ENCODE results near the gene SMIM20. TPM values are rescaled to one million over a fixed set of nuclear protein-coding genes. Genes with fewer than 3 reads are reported as not detected.

Gene SMIM20
- total RNA-seq, 1 experiment from 2014 or later = 34.8 TPM

DNA sequence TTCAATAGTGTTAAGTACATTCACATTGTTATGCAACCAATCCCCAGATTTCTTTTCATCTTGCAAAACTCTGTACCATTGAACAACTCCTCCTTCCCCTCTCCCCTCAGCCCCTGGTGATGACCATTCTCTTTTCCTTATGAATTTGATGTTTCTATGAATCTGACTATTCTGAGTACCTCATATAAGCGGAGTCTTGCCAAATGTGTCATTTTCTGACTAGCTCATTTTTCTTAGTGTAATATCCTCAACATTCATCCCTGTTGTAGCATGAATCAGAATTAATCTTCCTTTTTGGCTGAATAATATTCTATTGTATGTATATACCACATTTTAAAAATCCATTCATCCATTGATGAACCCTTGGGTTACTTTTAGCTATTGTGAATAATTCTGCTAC is 34.0 kb downstream of the SMIM20 start:
- Histone ChIP-seq H3K4me1 (replicated peaks) (no peaks in the 10 kb centered on the region), H3K9me3 (replicated peaks) (no peaks in the 10 kb centered on the region), H3K27me3 (replicated peaks) (no peaks in the 10 kb centered on the region), H3K36me3 (no peaks in the 10 kb centered on the region), H3K27ac (no peak overlapping the region), H3K4me3 (no peak overlapping the region)
- DNase-seq (ENCODE audit: low read depth in 1 of 2, low spot score in 2 of 2) = no peak

DNA sequence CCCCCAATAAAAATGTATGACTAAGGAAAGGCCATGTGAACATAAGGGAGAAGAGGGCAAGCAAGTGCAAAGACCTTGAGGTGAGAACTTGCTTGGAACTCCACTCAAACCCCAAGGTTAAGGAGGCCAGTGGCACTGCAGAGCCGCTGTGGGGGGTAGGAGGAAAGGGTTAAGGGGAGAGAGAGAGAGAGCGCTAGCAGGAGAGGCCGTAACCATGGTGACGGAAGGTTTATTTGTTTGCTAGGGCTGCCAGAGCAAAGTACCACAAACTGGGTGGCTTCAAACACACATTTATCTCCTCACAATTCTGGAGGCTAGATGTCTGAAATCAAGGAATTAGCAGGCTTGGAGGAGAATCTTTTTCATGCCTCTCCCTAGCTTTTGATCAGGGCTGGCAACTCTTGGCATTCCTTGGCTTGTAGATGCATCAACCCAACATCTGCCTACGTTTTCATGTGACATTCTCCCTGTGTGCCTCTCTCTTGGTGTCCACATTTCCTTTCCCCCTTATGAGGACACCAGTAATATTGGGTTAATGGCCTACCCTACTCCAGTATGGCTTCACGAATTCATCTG is 35.2 kb downstream of the SMIM20 start:
- no peaks in the 10 kb centered on the region for H3K9me3 ChIP-seq (replicated peaks)
- H3K4me1 ChIP-seq (replicated peaks) = no peaks in the 10 kb centered on the region
- no peaks in the 10 kb centered on the region for H3K36me3 ChIP-seq
- no peak overlapping the region for H3K27ac ChIP-seq
- no peak overlapping the region for H3K4me3 ChIP-seq
- no peak for DNase-seq (ENCODE audit: low read depth in 1 of 2, low spot score in 2 of 2)
- H3K27me3 ChIP-seq (replicated peaks) = no peaks in the 10 kb centered on the region

DNA sequence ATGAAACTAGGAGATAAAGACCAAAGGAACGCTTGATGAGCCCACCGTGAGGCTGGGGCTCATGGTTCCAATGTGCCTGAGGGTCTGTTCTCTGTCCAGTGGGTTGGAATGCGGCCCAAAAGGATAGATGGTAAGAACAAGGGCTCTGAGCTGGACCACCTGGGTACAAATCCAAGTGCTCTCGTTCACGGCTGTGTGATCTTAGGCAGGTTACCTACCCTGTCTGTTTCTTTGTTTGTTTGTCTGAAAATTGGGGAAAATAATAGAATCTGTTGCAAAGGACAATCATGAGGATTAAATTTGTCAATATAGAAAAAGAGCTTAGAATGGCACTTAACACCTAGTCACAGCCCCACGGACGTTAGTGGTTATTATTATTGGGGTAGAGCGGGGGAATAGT is 36.0 kb downstream of the SMIM20 start:
- DNase-seq (ENCODE audit: low read depth in 1 of 2, low spot score in 2 of 2) = no peak
- Histone ChIP-seq H3K4me3 (no peak overlapping the region), H3K36me3 (no peaks in the 10 kb centered on the region), H3K4me1 (replicated peaks) (no peaks in the 10 kb centered on the region), H3K9me3 (replicated peaks) (no peaks in the 10 kb centered on the region), H3K27ac (no peak overlapping the region), H3K27me3 (replicated peaks) (no peaks in the 10 kb centered on the region)

DNA sequence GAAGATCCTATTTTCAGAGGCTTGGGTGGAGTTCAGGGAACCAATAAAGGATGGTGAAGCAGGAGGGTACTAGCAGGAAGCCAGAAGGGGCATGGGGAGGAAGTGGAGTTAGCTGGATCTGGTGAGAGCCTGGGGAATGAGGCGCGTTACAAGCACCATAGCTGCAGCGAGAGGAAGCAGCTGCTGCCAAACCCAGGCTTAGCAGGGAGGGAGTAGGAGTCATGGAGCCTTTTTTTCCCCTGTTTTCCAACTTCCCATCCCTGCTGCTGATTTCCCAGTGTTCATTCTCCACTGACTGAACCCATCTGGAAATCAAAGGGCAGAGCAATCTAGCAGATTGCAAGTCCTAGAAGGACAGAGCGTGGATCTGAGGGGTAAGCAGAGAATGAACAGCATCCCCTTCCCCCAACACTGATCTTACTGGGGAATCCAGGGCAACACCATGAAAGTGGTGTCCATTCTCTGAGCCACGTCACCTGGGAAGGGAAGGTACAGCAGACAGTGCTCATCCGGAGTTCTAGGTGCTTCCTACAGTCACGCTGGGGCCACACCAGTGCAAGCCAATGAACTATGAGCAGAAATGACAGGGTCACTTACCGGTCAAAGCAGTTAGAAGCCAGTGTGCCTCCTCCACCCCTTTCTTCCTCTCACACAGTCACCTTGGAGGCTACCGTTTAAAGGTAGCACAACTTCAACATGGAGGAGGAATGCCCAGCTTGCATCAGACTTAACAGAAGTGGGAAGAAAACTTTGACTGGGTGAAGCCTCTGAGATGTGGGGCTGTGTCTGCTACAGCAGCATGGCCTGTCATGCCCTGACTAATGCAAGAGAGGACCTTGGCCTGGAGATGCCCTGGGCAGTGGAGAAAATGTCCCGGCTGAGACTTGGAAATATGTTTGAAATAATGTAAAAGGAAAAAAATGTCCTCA is 36.7 kb downstream of the SMIM20 start:
- Histone ChIP-seq H3K4me1 (replicated peaks) (no peaks in the 10 kb centered on the region), H3K4me3 (no peak overlapping the region), H3K27ac (no peak overlapping the region), H3K27me3 (replicated peaks) (no peaks in the 10 kb centered on the region), H3K9me3 (replicated peaks) (no peaks in the 10 kb centered on the region), H3K36me3 (no peaks in the 10 kb centered on the region)
- DNase-seq (ENCODE audit: low read depth in 1 of 2, low spot score in 2 of 2) = no peak

GRCh38 chr4:25951390-25951952 is 37.5 kb downstream of the SMIM20 start:
- H3K4me1 ChIP-seq (replicated peaks) = no peaks in the 10 kb centered on the region
- no peak for DNase-seq (ENCODE audit: low read depth in 1 of 2, low spot score in 2 of 2)
- no peaks in the 10 kb centered on the region for H3K36me3 ChIP-seq
- no peaks in the 10 kb centered on the region for H3K9me3 ChIP-seq (replicated peaks)
- H3K27ac ChIP-seq = no peak overlapping the region
- no peak overlapping the region for H3K4me3 ChIP-seq
- no peaks in the 10 kb centered on the region for H3K27me3 ChIP-seq (replicated peaks)

GRCh38 chr4:25953740-25954139 is 39.7 kb downstream of the SMIM20 start:
- H3K9me3 ChIP-seq (replicated peaks) = no peaks in the 10 kb centered on the region
- DNase-seq (ENCODE audit: low read depth in 1 of 2, low spot score in 2 of 2) = no peak
- no peaks in the 10 kb centered on the region for H3K4me1 ChIP-seq (replicated peaks)
- H3K27ac ChIP-seq = no peak overlapping the region
- H3K4me3 ChIP-seq = no peak overlapping the region
- H3K27me3 ChIP-seq (replicated peaks) = no peaks in the 10 kb centered on the region
- no peaks in the 10 kb centered on the region for H3K36me3 ChIP-seq

GRCh38 chr4:25954293-25954904 is 40.4 kb downstream of the SMIM20 start:
- no peak overlapping the region for H3K27ac ChIP-seq
- H3K4me1 ChIP-seq (replicated peaks) = no peaks in the 10 kb centered on the region
- no peak for DNase-seq (ENCODE audit: low read depth in 1 of 2, low spot score in 2 of 2)

GRCh38 chr4:25955705-25956104 is 41.7 kb downstream of the SMIM20 start:
- DNase-seq (ENCODE audit: low read depth in 1 of 2, low spot score in 2 of 2) = no peak
- Histone ChIP-seq H3K36me3 (no peaks in the 10 kb centered on the region), H3K4me1 (replicated peaks) (no peaks in the 10 kb centered on the region), H3K27me3 (replicated peaks) (no peaks in the 10 kb centered on the region), H3K4me3 (no peak overlapping the region), H3K9me3 (replicated peaks) (no peaks in the 10 kb centered on the region), H3K27ac (no peak overlapping the region)

More at GRCh38 chr4:25954293-25954904, 40.4 kb downstream of the SMIM20 start:
- Histone ChIP-seq H3K9me3 (replicated peaks) (no peaks in the 10 kb centered on the region), H3K4me3 (no peak overlapping the region), H3K27me3 (replicated peaks) (no peaks in the 10 kb centered on the region), H3K36me3 (no peaks in the 10 kb centered on the region)

DNA sequence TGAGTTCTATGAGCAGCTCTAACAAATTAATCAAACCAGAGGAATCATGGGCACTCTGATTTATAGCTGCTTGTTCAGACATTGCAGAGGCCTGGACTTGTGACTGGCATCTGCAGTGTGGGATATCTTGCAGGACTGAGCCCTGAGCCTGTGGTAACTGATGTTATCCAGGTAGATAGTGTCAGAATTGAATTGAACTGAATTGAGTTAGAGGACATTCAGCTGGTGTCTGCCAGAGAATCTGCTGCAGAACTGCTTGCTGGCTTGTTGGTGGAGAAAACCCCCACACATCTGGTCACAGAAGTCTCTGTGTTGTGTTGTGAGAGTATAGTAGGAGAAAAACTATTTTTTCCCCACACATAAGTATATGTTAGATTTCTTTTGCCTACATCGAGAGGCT is 42.2 kb downstream of the SMIM20 start:
- Histone ChIP-seq H3K4me1 (replicated peaks) (no peaks in the 10 kb centered on the region), H3K4me3 (no peak overlapping the region), H3K36me3 (no peaks in the 10 kb centered on the region), H3K27me3 (replicated peaks) (no peaks in the 10 kb centered on the region), H3K27ac (no peak overlapping the region), H3K9me3 (replicated peaks) (no peaks in the 10 kb centered on the region)
- DNase-seq (ENCODE audit: low read depth in 1 of 2, low spot score in 2 of 2) = no peak

DNA sequence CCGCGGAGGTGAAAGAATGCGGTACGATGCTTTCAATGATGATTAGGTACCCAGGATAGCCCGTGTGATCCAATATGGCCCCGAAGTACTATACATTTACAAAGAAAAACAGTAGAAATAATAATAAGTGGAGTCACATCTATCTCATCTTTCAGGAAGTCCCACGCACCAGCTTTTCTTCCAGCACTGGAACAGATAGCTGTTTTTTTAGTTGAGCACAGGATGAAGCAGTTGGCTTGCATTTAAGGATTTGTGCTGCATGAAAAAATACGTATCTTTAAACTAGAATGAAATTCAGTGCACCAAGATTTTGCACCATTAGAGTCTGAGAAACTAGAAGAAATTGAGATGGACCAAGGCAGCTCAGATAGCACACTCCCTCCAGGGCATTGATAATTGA is 44.1 kb downstream of the SMIM20 start:
- Histone ChIP-seq H3K4me1 (replicated peaks) (no peaks in the 10 kb centered on the region), H3K27ac (no peak overlapping the region), H3K36me3 (no peaks in the 10 kb centered on the region), H3K9me3 (replicated peaks) (no peaks in the 10 kb centered on the region), H3K4me3 (no peak overlapping the region), H3K27me3 (replicated peaks) (no peaks in the 10 kb centered on the region)
- DNase-seq (ENCODE audit: low read depth in 1 of 2, low spot score in 2 of 2) = no peak

- Histone ChIP-seq H3K27me3 (replicated peaks) (no peaks in the 10 kb centered on the region), H3K4me3 (no peak overlapping the region), H3K36me3 (no peaks in the 10 kb centered on the region), H3K27ac (no peak overlapping the region), H3K4me1 (replicated peaks) (no peaks in the 10 kb centered on the region), H3K9me3 (replicated peaks) (no peaks in the 10 kb centered on the region)
- DNase-seq (ENCODE audit: low read depth in 1 of 2, low spot score in 2 of 2) = no peak
These were observed 48.4 kb downstream of the SMIM20 start for GRCh38 chr4:25962393-25962792.

GRCh38 chr4:25965629-25966028 is 51.6 kb downstream of the SMIM20 start:
- Histone ChIP-seq H3K9me3 (replicated peaks) (no peaks in the 10 kb centered on the region), H3K36me3 (no peaks in the 10 kb centered on the region), H3K27me3 (replicated peaks) (no peaks in the 10 kb centered on the region), H3K4me1 (replicated peaks) (no peaks in the 10 kb centered on the region; the same call in 1 of the 2 replicates), H3K4me3 (no peak overlapping the region), H3K27ac (no peak overlapping the region)
- DNase-seq (ENCODE audit: low read depth in 1 of 2, low spot score in 2 of 2) = no peak

GRCh38 chr4:25966171-25966570 is 52.2 kb downstream of the SMIM20 start:
- DNase-seq (ENCODE audit: low read depth in 1 of 2, low spot score in 2 of 2) = no peak
- H3K27me3 ChIP-seq (replicated peaks) = no peaks in the 10 kb centered on the region
- no peaks in the 10 kb centered on the region for H3K36me3 ChIP-seq
- no peak overlapping the region for H3K27ac ChIP-seq
- no peak overlapping the region for H3K4me3 ChIP-seq
- H3K4me1 ChIP-seq (replicated peaks) = no peaks in the 10 kb centered on the region; the same call in 1 of the 2 replicates
- H3K9me3 ChIP-seq (replicated peaks) = no peaks in the 10 kb centered on the region

Measured in SJSA1 (cell line).